CD8-positive, alpha-beta memory T cell (primary cell): ENCODE measurements around the gene SLC45A1. TPM values are rescaled to one million over a fixed set of nuclear protein-coding genes. Genes with fewer than 3 reads are reported as not detected.
"Not testable (repeated sequence)": the region's sequence is repeated elsewhere in the genome, so short reads cannot be mapped to it uniquely, and the experiment has no call there.

ENCODE experiments used
- CTCF ChIA-PET: fragments of 350-600 bp; sonication (Branson Sonifier 250); formaldehyde crosslinking; loops from one replicate; lab custom pipeline; 2021; ENCODE audit warnings: antibody characterized with exemption; lab: Charles Lee
- POLR2A ChIA-PET: fragments of 350-600 bp; sonication (Branson Sonifier 250); formaldehyde crosslinking; loops from one replicate; lab custom pipeline; 2021; ENCODE audit warnings: antibody characterized with exemption; lab: Charles Lee
- DNase-seq, 5 donors: peaks; one replicate each; pipeline versions ENCODE4 v3.0.0 to v3.0.0-alpha.2; 2020 to 2022; ENCODE audit warnings: mixed read lengths in 1 of 5
- H3K27ac ChIP-seq: one replicate; pipeline ENCODE4 v1.7.0; 2013; ENCODE audit warnings: low read depth, mild to moderate bottlenecking, low read length, moderate library complexity
- H3K27me3 ChIP-seq: 2 replicates; pipeline ENCODE4 v1.7.0; 2013; ENCODE audit warnings: low read length, mild to moderate bottlenecking; ENCODE audit not compliant: insufficient read depth, poor library complexity, severe bottlenecking
- H3K36me3 ChIP-seq: 2 replicates; pipeline ENCODE4 v1.7.0; 2013; ENCODE audit warnings: mild to moderate bottlenecking, low read length, moderate library complexity; ENCODE audit not compliant: insufficient read depth
- H3K4me1 ChIP-seq: 2 replicates; pipeline ENCODE4 v1.7.0; 2013; ENCODE audit warnings: mild to moderate bottlenecking, low read length, moderate library complexity; ENCODE audit not compliant: insufficient read depth
- H3K4me3 ChIP-seq: 2 replicates; pipeline ENCODE4 v1.7.0; 2013; ENCODE audit warnings: mild to moderate bottlenecking, low read length
- H3K9me3 ChIP-seq: 2 replicates; pipeline ENCODE4 v1.7.0; 2013; ENCODE audit warnings: mild to moderate bottlenecking, low read length
- H3K27ac Mint-ChIP-seq, 8 donors: one replicate each; pipeline ENCODE4 v1.8.0; 2020 to 2021; ENCODE audit warnings: mixed read lengths in 8 of 8, mild to moderate bottlenecking in 6 of 8, inconsistent platforms in 3 of 8, moderate library complexity in 3 of 8
- H3K27me3 Mint-ChIP-seq, 2 donors: one replicate each; pipeline ENCODE4 v1.8.0; 2020 to 2021; ENCODE audit warnings: mixed read lengths in 2 of 2, mild to moderate bottlenecking in 1 of 2, moderate library complexity in 1 of 2
- H3K36me3 Mint-ChIP-seq, 3 donors: one replicate each; pipeline ENCODE4 v1.8.0; 2020 to 2021; ENCODE audit warnings: mixed read lengths in 3 of 3, inconsistent platforms in 1 of 3, mild to moderate bottlenecking in 1 of 3
- H3K4me1 Mint-ChIP-seq, 3 donors: one replicate each; pipeline ENCODE4 v1.8.0; 2020 to 2021; ENCODE audit warnings: mixed read lengths in 3 of 3, inconsistent platforms in 1 of 3, mild to moderate bottlenecking in 1 of 3
- H3K4me3 Mint-ChIP-seq, 7 donors: one replicate each; pipeline ENCODE4 v1.8.0; 2020 to 2021; ENCODE audit warnings: mixed read lengths in 7 of 7, mild to moderate bottlenecking in 6 of 7, moderate library complexity in 4 of 7, inconsistent platforms in 2 of 7
- H3K9me3 Mint-ChIP-seq, 5 donors: one replicate each; pipeline ENCODE4 v1.8.0; 2020 to 2022; ENCODE audit warnings: mixed read lengths in 5 of 5, mild to moderate bottlenecking in 3 of 5, moderate library complexity in 2 of 5, inconsistent platforms in 1 of 5
- polyA plus RNA-seq: library from polyadenylated mRNA; unstranded; fragments of 300-500 nt; fragmentation: Illumina TruSeq; gene quantifications from one replicate; pipeline ENCODE4 v1.2.3, GENCODE V29; 2021
- total RNA-seq, 2 experiments: library from RNA; stranded (reverse); gene quantifications; one replicate each; pipeline ENCODE4 v1.2.3, GENCODE V29; 2021

The SLC45A1 gene
- total RNA-seq = under 1 TPM; 0.31 to 0.58 TPM
- 0.70 TPM for polyA plus RNA-seq

DNA sequence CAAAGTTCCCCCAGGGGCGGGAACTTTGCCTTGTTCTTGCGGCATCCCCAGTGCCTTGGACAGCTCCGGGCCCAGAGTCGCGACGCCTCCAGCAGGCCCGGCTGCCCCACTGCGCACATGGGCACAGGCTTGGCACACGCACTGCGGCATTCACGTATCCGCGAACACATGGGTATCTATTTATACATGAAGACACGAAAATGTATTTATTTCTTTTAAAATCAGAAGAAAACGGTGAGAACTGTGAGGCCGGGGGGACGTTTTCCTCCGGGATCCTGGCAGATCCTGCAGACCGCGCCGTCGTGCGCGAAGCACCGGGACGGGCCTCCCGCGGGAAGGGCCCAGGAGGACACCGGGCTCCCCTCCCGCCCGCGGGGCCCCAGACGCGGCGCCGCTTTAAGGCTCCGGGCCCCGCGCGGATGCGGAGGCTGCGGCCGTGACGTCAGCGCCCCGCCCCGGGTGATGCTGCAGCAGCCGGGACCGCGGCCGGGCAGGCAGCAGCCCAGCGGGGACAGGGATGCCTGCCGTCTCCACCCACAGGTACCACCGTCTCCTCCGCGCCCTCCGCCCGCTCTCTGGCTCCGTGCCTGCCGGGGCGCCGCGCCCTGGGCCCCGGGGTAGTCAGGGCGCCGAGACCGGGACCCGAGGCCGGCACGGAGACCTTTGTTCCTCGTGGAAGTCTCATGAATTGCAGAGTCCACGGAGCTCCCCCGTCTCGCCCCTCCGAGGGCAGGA lies at the start of gene SLC45A1:
Gene SLC45A1, plus strand, starts transcription at position 468 of the 735 bp plus-strand sequence. CDS start 6,216 bp downstream, outside the sequence.
- POLR2A ChIA-PET = interaction anchor here (0.6 kb wide), 1 partner anchor 145 kb away, joined by 12 read pairs; no protein-coding TSS in a partner anchor
- Histone ChIP-seq H3K27me3 (peaks cover 12% of the 10 kb centered on the region), H3K27ac (no peak within 1 kb of the TSS), H3K36me3 (no peaks in the 10 kb centered on the region), H3K9me3 (no peaks in the 10 kb centered on the region), H3K4me3 (peak within 1 kb of the TSS; percentile 74), H3K4me1 (peaks cover 11% of the 10 kb centered on the region)
- DNase-seq = peak; percentile 71 to 84 (median 76)
- Mint-ChIP-seq H3K27ac (peak within 1 kb of the TSS in 6 of 8 donors; percentile 12 to 92 (median 55)), H3K36me3 (peaks cover 0 to 3% (median 0%) of the 10 kb centered on the region in 3 donors), H3K27me3 (peaks cover 15 to 31% of the 10 kb centered on the region in 2 donors), H3K9me3 (peaks cover 0 to 1% (median 0%) of the 10 kb centered on the region in 5 donors), H3K4me1 (peaks cover 14 to 18% (median 17%) of the 10 kb centered on the region in 3 donors), H3K4me3 (peak within 1 kb of the TSS; percentile 71 to 88 (median 81))
- CTCF ChIA-PET = interaction anchor here (0.9 to 2.0 kb wide), 4 partner anchors 22 to 303 kb away, joined by 3 to 9 read pairs (median 6); no protein-coding TSS in a partner anchor

GRCh38 chr1:8273036-8273435 lies 44.9 kb upstream of the SLC45A1 start:
- Histone ChIP-seq H3K4me1 (no peaks in the 10 kb centered on the region), H3K36me3 (no peaks in the 10 kb centered on the region), H3K4me3 (no peak overlapping the region), H3K27me3 (no peaks in the 10 kb centered on the region), H3K9me3 (no peaks in the 10 kb centered on the region), H3K27ac (no peak overlapping the region)
- Mint-ChIP-seq H3K4me1 (no peaks in the 10 kb centered on the region), H3K4me3 (no peak overlapping the region), H3K27me3 (peaks cover 9 to 21% of the 10 kb centered on the region in 2 donors), H3K36me3 (no peaks in the 10 kb centered on the region), H3K27ac (no peak overlapping the region), H3K9me3 (no peaks in the 10 kb centered on the region)
- DNase-seq = no peak
- ChIA-PET POLR2A (no interaction called here), CTCF (no interaction called here)

DNA sequence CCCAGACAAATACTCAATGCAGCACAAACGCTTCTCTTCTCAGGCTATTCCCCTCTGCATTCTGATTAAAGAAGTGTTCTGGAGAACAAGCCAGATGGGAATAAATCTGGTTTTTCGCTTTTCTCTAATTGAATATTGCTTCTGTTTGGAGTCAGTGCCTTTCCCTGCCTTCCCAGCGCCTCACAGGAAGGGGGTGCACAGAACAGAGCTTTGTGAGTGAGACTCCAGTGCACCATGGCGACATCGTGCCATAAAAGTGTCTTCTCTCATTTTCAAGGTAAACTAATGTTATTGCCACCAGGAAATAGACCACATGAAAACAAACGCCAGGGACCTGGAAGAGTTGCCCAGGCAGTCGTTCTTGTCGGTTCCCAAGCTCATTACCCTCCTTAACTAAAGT lies 43.6 kb upstream of the SLC45A1 start:
- Histone ChIP-seq H3K4me1 (no peaks in the 10 kb centered on the region), H3K36me3 (no peaks in the 10 kb centered on the region), H3K27ac (no peak overlapping the region), H3K27me3 (no peaks in the 10 kb centered on the region), H3K4me3 (no peak overlapping the region), H3K9me3 (no peaks in the 10 kb centered on the region)
- Mint-ChIP-seq H3K27ac (peak overlapping the region in 1 of 8 donors; percentile 85), H3K27me3 (peaks cover 9 to 16% of the 10 kb centered on the region in 2 donors), H3K4me3 (no peak overlapping the region), H3K36me3 (no peaks in the 10 kb centered on the region), H3K4me1 (no peaks in the 10 kb centered on the region), H3K9me3 (no peaks in the 10 kb centered on the region)
- ChIA-PET POLR2A (no interaction called here), CTCF (no interaction called here)
- DNase-seq = no peak

GRCh38 chr1:8276173-8276914 lies 41.6 kb upstream of the SLC45A1 start:
- no peaks in the 10 kb centered on the region for H3K36me3 Mint-ChIP-seq
- no peak for DNase-seq
- H3K4me1 ChIP-seq = no peaks in the 10 kb centered on the region
- ChIA-PET CTCF (no interaction called here), POLR2A (no interaction called here)
- peaks cover 1% of the 10 kb centered on the region for H3K27me3 ChIP-seq
- no peak overlapping the region for H3K4me3 Mint-ChIP-seq
- no peaks in the 10 kb centered on the region for H3K9me3 ChIP-seq
- H3K4me3 ChIP-seq = no peak overlapping the region
- no peaks in the 10 kb centered on the region for H3K36me3 ChIP-seq
- peak overlapping the region in 2 of 8 donors; percentile 31 to 36 for H3K27ac Mint-ChIP-seq
- H3K27ac ChIP-seq = no peak overlapping the region
- H3K27me3 Mint-ChIP-seq = peaks cover 9 to 11% of the 10 kb centered on the region in 2 donors
- no peaks in the 10 kb centered on the region for H3K4me1 Mint-ChIP-seq
- H3K9me3 Mint-ChIP-seq = no peaks in the 10 kb centered on the region

GRCh38 chr1:8276932-8277331 lies 41.0 kb upstream of the SLC45A1 start:
- Mint-ChIP-seq H3K4me3 (no peak overlapping the region), H3K4me1 (no peaks in the 10 kb centered on the region)

DNA sequence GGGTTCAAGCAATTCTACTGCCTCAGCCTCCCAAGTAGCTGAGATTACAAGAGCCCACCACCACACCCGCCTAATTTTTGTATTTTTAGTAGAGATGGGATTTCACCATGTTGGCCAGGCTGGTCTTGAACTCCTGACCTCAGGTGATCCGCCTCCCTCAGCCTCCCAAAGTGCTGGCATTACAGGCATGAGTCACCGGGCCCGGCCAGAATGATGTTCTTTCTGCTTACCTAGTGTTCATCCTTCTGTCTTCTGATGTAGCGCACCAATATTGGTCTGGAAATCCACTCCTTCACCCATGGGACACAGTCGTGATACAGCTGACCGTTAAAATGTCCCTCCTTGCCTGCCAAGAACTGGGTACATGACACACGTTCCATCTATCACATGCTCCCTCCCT lies 39.2 kb upstream of the SLC45A1 start:
- CTCF ChIA-PET, H3K4me3 ChIP-seq, H3K9me3 ChIP-seq, H3K9me3 Mint-ChIP-seq, H3K4me1 ChIP-seq, DNase-seq, H3K4me3 Mint-ChIP-seq, POLR2A ChIA-PET, H3K36me3 ChIP-seq, H3K4me1 Mint-ChIP-seq, H3K27ac ChIP-seq, H3K27me3 ChIP-seq, H3K36me3 Mint-ChIP-seq, H3K27ac Mint-ChIP-seq: not testable (repeated sequence)
- peaks cover 17 to 27% of the 10 kb centered on the region in 2 donors for H3K27me3 Mint-ChIP-seq

More at GRCh38 chr1:8276932-8277331, 41.0 kb upstream of the SLC45A1 start:
- H3K4me1 ChIP-seq = no peaks in the 10 kb centered on the region
- H3K9me3 ChIP-seq = no peaks in the 10 kb centered on the region
- ChIA-PET POLR2A (no interaction called here), CTCF (no interaction called here)
- no peak overlapping the region for H3K4me3 ChIP-seq
- no peaks in the 10 kb centered on the region for H3K36me3 ChIP-seq
- peak overlapping the region in 3 of 8 donors; percentile 1 to 36 (median 30) for H3K27ac Mint-ChIP-seq
- H3K27ac ChIP-seq = no peak overlapping the region
- H3K27me3 Mint-ChIP-seq = peaks cover 7 to 16% of the 10 kb centered on the region in 2 donors
- no peak for DNase-seq
- no peaks in the 10 kb centered on the region for H3K36me3 Mint-ChIP-seq
- H3K9me3 Mint-ChIP-seq = no peaks in the 10 kb centered on the region
- H3K27me3 ChIP-seq = peaks cover 7% of the 10 kb centered on the region

DNA sequence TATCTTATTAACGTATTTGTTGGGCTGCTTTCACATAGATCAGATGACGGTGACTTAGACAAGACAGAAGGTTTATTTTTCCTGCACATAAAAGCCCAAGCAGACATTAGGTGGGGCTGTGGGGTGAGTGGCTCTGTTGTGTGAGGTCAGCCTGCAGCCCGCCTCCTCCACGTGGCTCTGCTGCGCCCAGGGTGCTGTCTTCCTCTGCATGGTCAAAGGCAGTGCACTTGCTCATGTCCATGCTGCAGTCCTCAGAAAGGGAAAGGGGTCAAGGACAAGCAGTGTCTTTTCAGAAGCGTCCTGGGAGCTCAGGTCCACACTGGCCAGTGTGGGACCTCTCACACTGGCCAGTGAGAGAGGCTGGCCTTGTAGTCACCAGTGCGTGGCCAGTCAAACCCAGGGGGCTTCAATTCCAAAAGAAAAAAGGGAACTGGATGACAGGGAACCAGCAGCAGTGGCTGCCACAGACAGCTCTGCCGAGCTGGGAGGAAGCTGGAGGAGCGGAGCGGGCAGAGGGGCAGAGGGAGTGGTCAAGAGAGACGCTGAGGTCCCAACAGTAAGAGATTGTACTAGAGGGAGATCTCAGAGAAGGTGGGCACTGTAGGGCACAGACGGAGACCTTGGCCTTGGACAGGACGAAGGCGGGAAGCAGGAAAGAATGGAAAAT lies 35.9 kb upstream of the SLC45A1 start:
- ChIA-PET POLR2A (interaction anchor here (0.6 kb wide), 1 partner anchor 212 kb away, joined by 3 read pairs; no protein-coding TSS in a partner anchor), CTCF (no interaction called here)
- peak overlapping the region in 1 of 8 donors; percentile 62 for H3K27ac Mint-ChIP-seq

More for the DNA sequence above, 35.9 kb upstream of the SLC45A1 start:
- no peak for DNase-seq
- no peaks in the 10 kb centered on the region for H3K9me3 ChIP-seq
- peaks cover 0 to 2% (median 0%) of the 10 kb centered on the region in 5 donors for H3K9me3 Mint-ChIP-seq
- no peaks in the 10 kb centered on the region for H3K4me1 ChIP-seq
- H3K36me3 Mint-ChIP-seq = no peaks in the 10 kb centered on the region
- H3K27me3 Mint-ChIP-seq = peaks cover 20 to 41% of the 10 kb centered on the region in 2 donors
- no peak overlapping the region for H3K27ac ChIP-seq
- H3K27me3 ChIP-seq = peaks cover 8% of the 10 kb centered on the region
- peaks cover 0 to 4% (median 4%) of the 10 kb centered on the region in 3 donors for H3K4me1 Mint-ChIP-seq
- H3K4me3 Mint-ChIP-seq = no peak overlapping the region
- no peaks in the 10 kb centered on the region for H3K36me3 ChIP-seq
- no peak overlapping the region for H3K4me3 ChIP-seq
